ENCODE results near the gene KCNA3. TPM values are rescaled to one million over a fixed set of nuclear protein-coding genes. Genes with fewer than 3 reads are reported as not detected.
A peak's percentile ranks its signal among the peaks of the same experiment; 100 is the strongest.

Gene KCNA3
- total RNA-seq, 1 donor from 2014 or later = not detected

DNA sequence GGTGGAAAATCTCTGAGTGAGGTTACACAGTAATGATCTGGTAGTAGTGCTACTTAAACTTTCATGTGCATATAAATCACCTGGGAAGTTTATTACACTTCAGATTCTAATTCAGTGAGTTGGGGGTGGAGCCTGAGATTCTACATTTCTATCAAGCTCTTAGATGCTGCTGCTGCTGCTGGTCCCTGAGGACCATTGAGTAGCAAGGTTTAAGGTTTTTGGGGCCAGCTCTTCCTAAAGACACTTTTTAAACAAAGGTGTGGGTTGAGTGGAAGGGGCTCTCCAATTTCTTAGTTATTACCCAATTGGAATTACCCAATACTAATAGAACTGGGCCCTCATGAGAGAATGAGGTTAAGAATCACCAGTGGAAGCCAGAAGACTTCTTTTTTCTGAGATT, 29.5 kb downstream of the KCNA3 start:
- H3K36me3 ChIP-seq (ENCODE audit: control insufficient read depth, insufficient read depth, low read length) = no peaks in the 10 kb centered on the region
- peaks cover 6% of the 10 kb centered on the region for H3K27me3 ChIP-seq (ENCODE audit: control insufficient read depth, insufficient read depth, low read length)
- no peak for DNase-seq (ENCODE audit: low read depth)
- TF ChIP-seq, protein P1, sequence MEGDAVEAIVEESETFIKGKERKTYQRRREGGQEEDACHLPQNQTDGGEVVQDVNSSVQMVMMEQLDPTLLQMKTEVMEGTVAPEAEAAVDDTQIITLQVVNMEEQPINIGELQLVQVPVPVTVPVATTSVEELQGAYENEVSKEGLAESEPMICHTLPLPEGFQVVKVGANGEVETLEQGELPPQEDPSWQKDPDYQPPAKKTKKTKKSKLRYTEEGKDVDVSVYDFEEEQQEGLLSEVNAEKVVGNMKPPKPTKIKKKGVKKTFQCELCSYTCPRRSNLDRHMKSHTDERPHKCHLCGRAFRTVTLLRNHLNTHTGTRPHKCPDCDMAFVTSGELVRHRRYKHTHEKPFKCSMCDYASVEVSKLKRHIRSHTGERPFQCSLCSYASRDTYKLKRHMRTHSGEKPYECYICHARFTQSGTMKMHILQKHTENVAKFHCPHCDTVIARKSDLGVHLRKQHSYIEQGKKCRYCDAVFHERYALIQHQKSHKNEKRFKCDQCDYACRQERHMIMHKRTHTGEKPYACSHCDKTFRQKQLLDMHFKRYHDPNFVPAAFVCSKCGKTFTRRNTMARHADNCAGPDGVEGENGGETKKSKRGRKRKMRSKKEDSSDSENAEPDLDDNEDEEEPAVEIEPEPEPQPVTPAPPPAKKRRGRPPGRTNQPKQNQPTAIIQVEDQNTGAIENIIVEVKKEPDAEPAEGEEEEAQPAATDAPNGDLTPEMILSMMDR (IDR thresholded peaks at IDR 0.05; ENCODE audit: insufficient read depth, low read length, severe bottlenecking) = no peak
- H3K4me3 ChIP-seq (ENCODE audit: low read depth, low read length) = no peak overlapping the region
- no peak for FAIRE-seq

DNA sequence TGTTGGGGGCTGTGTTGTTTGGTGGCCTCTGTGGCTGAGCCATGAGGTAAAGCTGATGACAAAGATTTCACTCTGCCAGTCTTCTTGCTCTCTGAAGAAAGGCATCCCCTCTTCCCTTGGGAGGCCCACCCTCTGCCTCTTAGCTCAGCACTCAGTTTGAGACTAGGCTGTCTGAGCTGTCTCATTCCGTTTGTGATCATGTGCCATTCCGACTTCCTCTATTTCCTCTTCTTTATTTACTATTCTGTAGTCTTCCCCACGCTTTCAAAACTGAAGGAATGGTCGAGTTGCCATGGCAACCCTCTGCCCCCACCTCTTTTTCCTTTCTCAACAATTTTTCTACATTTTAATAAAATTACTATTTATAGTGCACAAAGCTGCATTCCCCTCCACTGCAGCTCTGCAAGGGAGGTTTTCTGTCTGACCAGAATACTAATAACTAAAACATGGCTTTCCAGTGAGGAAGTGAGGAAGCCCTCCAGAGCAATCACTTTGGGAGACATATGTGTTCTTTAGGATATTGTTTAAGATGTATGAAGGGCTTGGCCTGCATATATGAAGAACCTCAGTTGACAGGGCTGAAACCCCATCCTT, 30.8 kb downstream of the KCNA3 start:
- FAIRE-seq = no peak

DNA sequence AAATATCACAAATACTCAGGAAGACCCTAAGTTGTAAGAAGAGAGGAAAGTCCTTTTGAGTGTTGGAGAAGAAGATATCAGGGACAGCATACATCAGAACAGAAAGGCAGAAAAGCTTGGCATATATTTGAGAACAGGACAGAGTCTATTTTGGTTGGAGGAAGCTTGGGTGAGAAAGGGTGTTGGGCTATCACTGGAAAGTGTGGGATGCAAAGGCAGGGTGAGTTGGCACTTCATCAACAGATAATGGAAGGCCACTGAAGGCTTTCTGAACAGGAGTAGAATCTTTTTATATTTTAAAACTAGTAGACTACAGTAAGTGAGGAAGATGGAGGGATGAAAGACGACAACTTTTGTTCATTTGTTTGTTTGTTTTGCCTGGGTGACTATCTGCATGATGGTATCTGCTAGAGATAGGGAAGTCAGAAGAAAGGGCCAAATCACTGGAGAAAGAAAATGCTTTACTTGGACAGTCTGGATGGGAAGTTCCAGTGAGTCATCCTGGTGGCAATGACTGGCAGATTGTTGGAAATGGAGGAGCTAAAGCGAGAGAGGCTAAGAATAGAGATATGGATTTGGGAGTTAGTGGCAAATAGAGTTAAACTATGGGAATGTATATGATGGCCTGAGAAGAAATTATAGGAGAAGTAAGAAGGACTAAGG, 34.9 kb downstream of the KCNA3 start:
- DNase-seq (ENCODE audit: low read depth) = peak; percentile 21
- Histone ChIP-seq H3K36me3 (ENCODE audit: control insufficient read depth, insufficient read depth, low read length) (no peaks in the 10 kb centered on the region), H3K4me3 (ENCODE audit: low read depth, low read length) (no peak overlapping the region), H3K27me3 (ENCODE audit: control insufficient read depth, insufficient read depth, low read length) (peaks cover 4% of the 10 kb centered on the region)
- FAIRE-seq = no peak
- TF ChIP-seq, protein P1 (IDR thresholded peaks at IDR 0.05; ENCODE audit: insufficient read depth, low read length, severe bottlenecking) = no peak

More for the DNA sequence above, 30.8 kb downstream of the KCNA3 start:
- no peak for DNase-seq (ENCODE audit: low read depth)
- no peak overlapping the region for H3K4me3 ChIP-seq (ENCODE audit: low read depth, low read length)
- no peaks in the 10 kb centered on the region for H3K36me3 ChIP-seq (ENCODE audit: control insufficient read depth, insufficient read depth, low read length)
- TF ChIP-seq, protein P1 (IDR thresholded peaks at IDR 0.05; ENCODE audit: insufficient read depth, low read length, severe bottlenecking) = no peak
- peaks cover 6% of the 10 kb centered on the region for H3K27me3 ChIP-seq (ENCODE audit: control insufficient read depth, insufficient read depth, low read length)

DNA sequence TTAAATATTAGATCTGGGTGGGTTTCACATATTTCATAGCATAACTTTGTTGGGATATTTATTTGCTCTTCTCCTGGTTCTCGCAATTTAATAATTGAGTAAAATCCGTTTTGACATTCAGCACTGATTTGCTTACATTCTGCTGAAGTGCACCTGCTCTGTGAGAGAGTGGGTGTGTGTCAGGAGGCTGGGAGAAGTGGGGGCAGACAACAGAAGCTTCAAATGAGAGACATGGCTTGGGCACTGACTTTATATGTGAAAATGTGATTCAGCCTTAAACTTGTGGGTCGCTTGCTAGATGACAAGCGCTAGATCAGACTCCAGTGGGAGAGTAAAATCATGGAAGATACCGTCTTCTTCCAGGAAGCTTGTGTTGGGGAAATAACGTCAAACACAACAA, 36.2 kb downstream of the KCNA3 start:
- DNase-seq (ENCODE audit: low read depth) (no peak), FAIRE-seq (no peak)
- Histone ChIP-seq H3K36me3 (ENCODE audit: control insufficient read depth, insufficient read depth, low read length) (no peaks in the 10 kb centered on the region), H3K27me3 (ENCODE audit: control insufficient read depth, insufficient read depth, low read length) (peaks cover 4% of the 10 kb centered on the region), H3K4me3 (ENCODE audit: low read depth, low read length) (no peak overlapping the region)
- TF ChIP-seq, protein P1 (IDR thresholded peaks at IDR 0.05; ENCODE audit: insufficient read depth, low read length, severe bottlenecking) = no peak

DNA sequence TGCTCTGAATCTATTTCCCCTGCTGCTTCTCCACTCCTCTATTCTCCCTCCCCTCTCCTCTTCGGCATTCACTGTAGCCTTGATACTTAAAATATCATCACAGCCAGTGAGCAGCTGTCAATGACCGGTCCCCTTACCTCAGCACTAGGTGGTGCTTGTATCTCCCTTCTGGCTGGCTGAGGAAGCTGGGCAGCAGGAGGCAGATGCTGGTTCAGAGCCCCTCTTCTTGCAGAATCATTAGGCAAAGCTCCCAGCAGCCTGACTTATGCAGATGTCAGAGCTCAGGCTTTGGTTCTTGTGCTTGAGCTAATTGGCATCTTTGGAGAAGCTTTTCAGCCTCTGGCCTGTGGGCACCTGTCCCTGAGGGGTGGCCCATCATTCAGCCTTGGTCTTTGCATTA, 36.7 kb downstream of the KCNA3 start:
- peaks cover 4% of the 10 kb centered on the region for H3K27me3 ChIP-seq (ENCODE audit: control insufficient read depth, insufficient read depth, low read length)

More for the DNA sequence above, 36.7 kb downstream of the KCNA3 start:
- DNase-seq (ENCODE audit: low read depth) (no peak), FAIRE-seq (no peak)
- H3K36me3 ChIP-seq (ENCODE audit: control insufficient read depth, insufficient read depth, low read length) = no peaks in the 10 kb centered on the region
- no peak overlapping the region for H3K4me3 ChIP-seq (ENCODE audit: low read depth, low read length)
- TF ChIP-seq, protein P1 (IDR thresholded peaks at IDR 0.05; ENCODE audit: insufficient read depth, low read length, severe bottlenecking) = no peak
